Upper lobe of left lung (tissue), 4 donors: Measurements from ENCODE around the gene ST8SIA5.

ENCODE experiments used
- CTCF ChIP-seq, 6 experiments: fragments of 450-650 bp in 4 of 6; fragments of 200-600 bp in 2 of 6; sonication (generic) in 2 of 6; IDR thresholded peaks; one replicate each; pipeline ENCODE4 v1.5.1; 2016 to 2019; ENCODE audit warnings: antibody characterized with exemption in 6 of 6
- EP300 ChIP-seq, 4 donors: sonication (generic); formaldehyde crosslinking; IDR thresholded peaks; one replicate each; pipeline ENCODE4 v1.5.1; 2017; ENCODE audit warnings: antibody characterized with exemption in 4 of 4, control low read depth in 2 of 4
- POLR2A ChIP-seq, 4 donors: fragments of 450-650 bp; IDR thresholded peaks; one replicate each; pipeline ENCODE4 v1.5.1; 2016 to 2017; ENCODE audit warnings: antibody characterized with exemption in 4 of 4, mild to moderate bottlenecking in 2 of 4
- POLR2AphosphoS5 ChIP-seq, 2 donors: sonication (generic); formaldehyde crosslinking; IDR thresholded peaks; one replicate each; pipeline ENCODE4 v1.5.1; 2017; ENCODE audit warnings: antibody characterized with exemption in 2 of 2

GRCh38 chr18:46733872-46734271, 23.0 kb downstream of the ST8SIA5 start:
- no peak for TF ChIP-seq CTCF (IDR thresholded peaks at IDR 0.05)
- TF ChIP-seq POLR2AphosphoS5 (IDR thresholded peaks at IDR 0.05): no peak
- no peak for TF ChIP-seq POLR2A (IDR thresholded peaks at IDR 0.05)
- no peak for TF ChIP-seq EP300 (IDR thresholded peaks at IDR 0.05)
